PC-9 (cell line): ENCODE results near the gene SH3RF1. TPM values are rescaled to one million over a fixed set of nuclear protein-coding genes. Genes with fewer than 3 reads are reported as not detected.

Source experiments
- BruUV-seq: library from RNA; stranded (reverse); fragments of 400-500 nt; replicated peaks from 2 replicates; lab custom pipeline; 2021; lab: Mats Ljungman, UMichigan
- CTCF ChIA-PET: fragments of 300-600 bp; sonication (Branson Sonifier 250); formaldehyde crosslinking; loops from one replicate; lab custom pipeline; 2022; ENCODE audit warnings: antibody characterized with exemption; lab: Charles Lee
- POLR2A ChIA-PET: fragments of 300-600 bp; sonication (Branson Sonifier 250); formaldehyde crosslinking; loops from one replicate; lab custom pipeline; 2022; ENCODE audit warnings: antibody characterized with exemption; ENCODE audit not compliant: unreplicated experiment; lab: Charles Lee
- DNase-seq, 2 experiments: peaks; one replicate each; pipeline versions ENCODE4 v3.0.0 to v3.0.0-alpha.2; 2015 to 2022; ENCODE audit warnings: mixed read lengths in 1 of 2
- H2AFZ ChIP-seq: fragments of 200-600 bp; sonication (generic); 2 replicates; pipeline ENCODE4 v1.8.1; 2017; ENCODE audit warnings: antibody characterized with exemption
- H3F3A ChIP-seq: fragments of 200-600 bp; sonication (generic); 2 replicates; pipeline ENCODE4 v1.8.1; 2017; ENCODE audit warnings: antibody characterized with exemption, mild to moderate bottlenecking, low read depth; ENCODE audit not compliant: insufficient read depth
- H3K27ac ChIP-seq: fragments of 200-600 bp; sonication (generic); 2 replicates; pipeline ENCODE4 v1.6.1; 2016; ENCODE audit warnings: mixed run types
- H3K27me3 ChIP-seq: fragments of 200-600 bp; sonication (generic); 2 replicates; pipeline ENCODE4 v1.6.1; 2016; ENCODE audit warnings: low read depth, mixed run types; ENCODE audit not compliant: insufficient read depth
- H3K36me3 ChIP-seq: fragments of 200-600 bp; sonication (generic); 2 replicates; pipeline ENCODE4 v1.6.1; 2016; ENCODE audit warnings: low read depth, mixed run types
- H3K4me1 ChIP-seq: fragments of 200-600 bp; sonication (generic); replicated peaks from 2 replicates; pipeline ENCODE4 v1.6.1; 2016; ENCODE audit warnings: mixed run types; ENCODE audit not compliant: insufficient read depth
- H3K4me2 ChIP-seq: fragments of 200-600 bp; sonication (generic); 2 replicates; pipeline ENCODE4 v1.6.1; 2017; ENCODE audit warnings: mixed run types
- H3K4me3 ChIP-seq: fragments of 200-600 bp; sonication (generic); 2 replicates; pipeline ENCODE4 v1.6.1; 2016; ENCODE audit warnings: mixed run types
- H3K79me2 ChIP-seq: fragments of 200-600 bp; sonication (generic); 2 replicates; pipeline ENCODE4 v1.6.1; 2017; ENCODE audit warnings: low read depth, mixed run types
- H3K9me2 ChIP-seq: fragments of 200-600 bp; sonication (generic); 2 replicates; pipeline ENCODE4 v1.8.1; 2017; ENCODE audit warnings: mild to moderate bottlenecking; ENCODE audit not compliant: insufficient read depth
- H3K9me3 ChIP-seq: fragments of 200-600 bp; sonication (generic); 2 replicates; pipeline ENCODE4 v1.8.1; 2016; ENCODE audit warnings: low read depth; ENCODE audit not compliant: insufficient read depth
- H4K20me1 ChIP-seq: fragments of 200-600 bp; sonication (generic); 2 replicates; pipeline ENCODE4 v1.8.1; 2017; ENCODE audit not compliant: insufficient read depth
- CTCF ChIP-seq: fragments of 200-600 bp; sonication (generic); conservative IDR thresholded peaks from 2 replicates; pipeline ENCODE4 v1.6.1; 2017; ENCODE audit warnings: mixed run types, antibody characterized with exemption, mild to moderate bottlenecking, moderate library complexity
- EZH2 ChIP-seq: fragments of 200-600 bp; sonication (generic); IDR thresholded peaks from 2 replicates; pipeline ENCODE4 v1.8.0; 2017; ENCODE audit warnings: antibody characterized with exemption, low read depth
- intact Hi-C: fragments of 100-400 bp; cut with micrococcal nuclease; formaldehyde crosslinking; loops from one replicate; pipeline ENCODE4 v1.10.0; 2022; ENCODE audit not compliant: unreplicated experiment
- total RNA-seq: library from RNA; stranded (reverse); gene quantifications from 2 replicates; pipeline ENCODE4 v1.2.3, GENCODE V29; 2021

The SH3RF1 gene
- total RNA-seq, 1 experiment from 2014 or later, result 26.4 TPM

GRCh38 chr4:169225058-169225751, 45.6 kb downstream of the SH3RF1 start:
- intact Hi-C loops, result loop anchor here (1.0 to 2.0 kb wide), 2 partner anchors 42 to 155 kb away; no protein-coding TSS in a partner anchor

GRCh38 chr4:169222761-169223160, 48.0 kb downstream of the SH3RF1 start:
- no peaks in the 10 kb centered on the region for H3K9me2 ChIP-seq

More at GRCh38 chr4:169225058-169225751, 45.6 kb downstream of the SH3RF1 start:
- CTCF ChIA-PET, result no interaction called here
- Histone ChIP-seq H3K27me3 (no peaks in the 10 kb centered on the region), H2AFZ (no peak overlapping the region), H3F3A (peaks cover 33% of the 10 kb centered on the region), H3K27ac (peak overlapping the region; percentile 88), H3K36me3 (0 out of 2 replicates have a peak, but pooled peaks cover 12% of the 10 kb centered on the region), H3K79me2 (peaks cover 78% of the 10 kb centered on the region), H3K9me3 (no peaks in the 10 kb centered on the region), H3K4me3 (no peak overlapping the region), H3K9me2 (no peaks in the 10 kb centered on the region), H4K20me1 (no peaks in the 10 kb centered on the region), H3K4me2 (peak overlapping the region; percentile 41), H3K4me1 (peaks cover 37% of the 10 kb centered on the region)
- TF ChIP-seq CTCF (no peak), EZH2 (no peak)
- BruUV-seq, result TSS peak; percentile 58
- POLR2A ChIA-PET, result interaction anchor here (1.0 kb wide), 1 partner anchor 47 kb away, joined by 3 read pairs; no protein-coding TSS in a partner anchor
- DNase-seq, result peak; percentile 18 to 86

DNA sequence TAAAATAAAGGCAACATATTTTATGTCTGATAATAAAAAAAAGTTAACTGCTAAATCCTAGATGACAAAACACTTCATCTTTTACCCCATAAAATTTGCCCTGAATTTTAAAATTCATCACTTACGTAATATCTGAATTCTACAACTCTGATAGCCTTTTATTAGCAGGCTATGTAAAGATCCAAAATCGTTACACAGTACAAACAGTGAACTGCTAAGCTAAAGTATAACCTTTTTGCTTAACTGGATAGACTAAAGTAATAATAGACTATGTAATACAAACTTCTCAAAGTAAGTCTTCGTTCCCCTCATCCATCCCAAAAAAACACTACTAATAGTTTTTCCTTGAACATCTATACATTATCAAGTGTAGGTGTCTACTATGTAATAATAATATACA, 49.1 kb downstream of the SH3RF1 start:
- POLR2A ChIA-PET, result no interaction called here
- Histone ChIP-seq H3K27ac (no peak overlapping the region), H3K4me3 (no peak overlapping the region), H4K20me1 (no peaks in the 10 kb centered on the region), H3F3A (peaks cover 22% of the 10 kb centered on the region), H3K79me2 (peaks cover 54% of the 10 kb centered on the region), H3K4me2 (no peak overlapping the region), H3K27me3 (no peaks in the 10 kb centered on the region), H3K9me3 (no peaks in the 10 kb centered on the region), H3K4me1 (peaks cover 22% of the 10 kb centered on the region), H2AFZ (no peak overlapping the region), H3K36me3 (0 out of 2 replicates have a peak, but pooled peaks cover 5% of the 10 kb centered on the region), H3K9me2 (no peaks in the 10 kb centered on the region)
- BruUV-seq, result no TSS peak
- CTCF ChIA-PET, result no interaction called here
- TF ChIP-seq EZH2 (no peak), CTCF (no peak)
- DNase-seq, result no peak
- intact Hi-C loops, result loop anchor here (5.0 kb wide), 2 partner anchors 39 to 119 kb away; no protein-coding TSS in a partner anchor

More at GRCh38 chr4:169222761-169223160, 48.0 kb downstream of the SH3RF1 start:
- ChIA-PET CTCF (no interaction called here), POLR2A (interaction anchor here (0.6 kb wide), 1 partner anchor 164 kb away, joined by 4 read pairs; no protein-coding TSS in a partner anchor)
- Histone ChIP-seq H3K36me3 (0 out of 2 replicates have a peak, but pooled peaks cover 12% of the 10 kb centered on the region), H2AFZ (no peak overlapping the region), H3K4me2 (no peak overlapping the region), H3K4me1 (peaks cover 24% of the 10 kb centered on the region), H3K27ac (no peak overlapping the region), H3F3A (peaks cover 22% of the 10 kb centered on the region), H3K79me2 (peaks cover 60% of the 10 kb centered on the region), H4K20me1 (no peaks in the 10 kb centered on the region), H3K4me3 (no peak overlapping the region), H3K9me3 (no peaks in the 10 kb centered on the region), H3K27me3 (no peaks in the 10 kb centered on the region)
- intact Hi-C loops, result loop anchor here (5.0 kb wide), 2 partner anchors 40 to 120 kb away; no protein-coding TSS in a partner anchor
- TF ChIP-seq EZH2 (no peak), CTCF (no peak)
- no peak for DNase-seq
- no TSS peak for BruUV-seq
